Stimulated activated CD8-positive, alpha-beta memory T cell treated with anti-CD3 and anti-CD28 coated beads, Interleukin-15, amount 100 ng/mL, for 1 hour (primary cell): Measurements from ENCODE around the gene HEPN1.

Experiments
- DNase-seq: peaks from one replicate; pipeline ENCODE4 v3.0.0-alpha.2; 2020; ENCODE audit warnings: low read depth

The HEPN1 gene

DNA sequence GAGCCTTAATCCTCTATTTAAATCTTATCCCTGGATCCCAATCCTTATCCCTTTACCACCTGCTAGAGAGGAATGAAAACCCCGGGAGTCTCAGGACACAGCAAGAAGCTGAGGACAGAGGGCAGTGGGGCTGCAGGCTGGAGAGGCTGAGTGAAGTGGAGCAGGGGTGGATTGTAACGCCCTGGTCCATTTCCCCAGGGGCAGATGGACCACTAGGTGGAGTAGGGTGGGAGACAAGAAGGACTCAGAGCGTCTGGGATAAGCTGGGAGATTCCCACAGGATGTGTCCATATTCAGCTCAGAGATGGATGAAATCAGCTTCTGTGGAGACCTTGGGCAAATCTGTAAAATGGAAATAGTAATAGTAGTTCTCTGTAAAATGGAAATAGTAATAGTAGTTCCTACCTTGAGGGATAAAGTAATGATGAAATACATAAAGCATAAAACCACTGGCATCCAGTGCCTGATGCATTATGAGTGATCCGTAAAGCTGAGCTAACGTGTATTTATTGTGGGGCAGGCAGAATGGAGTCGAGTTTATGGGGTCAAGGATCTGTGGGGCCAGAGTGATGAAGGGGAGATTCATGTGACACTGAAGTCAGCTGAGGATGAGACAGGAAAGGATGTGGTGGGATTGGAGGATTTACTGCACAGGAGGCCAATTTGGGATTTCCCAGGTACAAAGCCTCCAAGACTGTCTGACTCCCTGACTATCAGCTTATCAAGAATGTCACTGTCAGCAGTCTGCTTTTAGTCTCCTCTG is 19.5 kb upstream of the HEPN1 start:
- DNase-seq = no peak

- no peak for DNase-seq
Measured at GRCh38 chr11:124900464-124900863, 18.6 kb upstream of the HEPN1 start.

DNA sequence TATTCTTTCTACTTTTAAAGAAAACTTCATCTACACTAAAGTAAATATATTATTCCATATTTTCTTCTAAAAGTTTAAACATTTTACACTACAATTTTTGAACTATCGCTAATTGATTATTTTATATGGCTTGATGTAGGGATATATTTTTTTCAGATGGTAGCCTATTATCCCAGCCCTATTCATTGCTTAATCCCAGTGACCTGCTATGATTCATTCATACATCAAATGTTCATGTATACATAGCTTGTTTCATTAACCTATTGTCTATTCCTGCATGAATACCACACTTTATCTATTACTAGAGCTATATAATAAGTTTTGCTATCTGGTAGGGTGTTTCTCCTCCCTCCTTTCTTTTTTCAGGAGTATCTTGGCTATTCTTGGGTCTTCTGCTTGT is 16.4 kb upstream of the HEPN1 start:
- DNase-seq = no peak

GRCh38 chr11:124915541-124916369 is 3.3 kb upstream of the HEPN1 start:
- no peak for DNase-seq

- DNase-seq = no peak
Measured at GRCh38 chr11:124916370-124916710, 2.7 kb upstream of the HEPN1 start.

GRCh38 chr11:124917115-124917637 is 1.9 kb upstream of the HEPN1 start:
- no peak for DNase-seq

GRCh38 chr11:124919898-124920297 is 848 bp downstream of the HEPN1 start:
- DNase-seq = no peak

DNA sequence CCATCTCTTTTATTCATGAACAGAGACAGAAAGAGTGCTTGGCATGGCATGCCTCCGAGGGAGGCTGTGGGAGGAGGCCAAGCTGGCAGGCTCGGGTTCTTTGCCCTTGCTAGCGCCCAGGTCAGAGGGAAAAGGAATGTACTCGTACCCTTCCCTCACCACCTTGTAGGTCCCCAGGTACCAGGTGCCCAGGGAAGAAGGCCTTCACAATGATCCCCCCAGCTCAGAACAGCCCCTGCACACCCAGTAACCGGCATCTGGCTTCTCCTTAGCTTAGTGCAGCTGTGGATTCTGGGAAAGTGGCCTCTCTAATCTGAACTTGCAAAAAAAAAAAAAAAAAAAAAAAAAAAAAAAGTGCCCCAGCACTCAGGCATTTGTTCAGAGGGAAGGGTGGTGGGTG is 1.3 kb downstream of the HEPN1 start:
- no peak for DNase-seq

- DNase-seq = peak; percentile 45
Measured at GRCh38 chr11:124920870-124921609, 2.0 kb downstream of the HEPN1 start.

- no peak for DNase-seq
Measured at GRCh38 chr11:124922831-124923230, 3.8 kb downstream of the HEPN1 start.

DNA sequence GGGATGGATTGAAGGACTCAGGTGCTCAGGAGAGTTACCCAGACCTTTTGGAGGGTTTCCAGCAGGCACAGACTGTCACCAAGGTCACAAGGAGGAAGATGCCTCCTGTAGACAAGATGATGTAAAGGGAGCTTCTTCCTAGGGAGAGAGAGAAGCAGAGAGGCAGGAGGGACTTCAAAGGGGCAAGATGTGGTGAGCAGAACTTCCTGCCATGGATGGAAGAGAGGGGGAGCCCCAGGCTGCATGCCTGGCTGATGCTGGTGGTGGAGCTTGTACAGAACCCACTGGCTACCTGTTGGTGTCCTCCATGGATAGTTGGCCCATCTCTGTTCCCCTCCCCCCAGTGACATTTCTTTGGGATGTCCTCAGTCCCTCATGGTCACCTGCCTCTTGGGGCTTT is 4.2 kb downstream of the HEPN1 start:
- no peak for DNase-seq

GRCh38 chr11:124928942-124929665 is 10.1 kb downstream of the HEPN1 start:
- no peak for DNase-seq

DNA sequence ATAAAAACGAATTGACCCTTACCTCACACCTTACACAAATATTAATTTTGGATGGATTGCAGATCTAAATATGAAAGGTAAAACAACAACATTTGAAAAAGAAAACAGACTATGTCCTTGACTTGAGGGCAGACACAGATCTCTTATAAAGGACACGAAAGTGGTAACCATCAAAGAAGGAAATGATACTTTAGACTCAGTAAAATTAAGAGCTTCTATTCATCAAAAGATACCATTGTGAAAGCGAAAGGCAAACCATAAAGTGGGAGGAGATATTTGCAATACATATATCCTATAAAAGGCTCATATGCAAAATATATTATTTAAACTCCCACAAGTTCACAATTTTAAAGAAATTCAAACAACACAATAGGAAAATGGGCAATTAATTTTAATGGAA is 11.7 kb downstream of the HEPN1 start:
- DNase-seq = no peak

DNA sequence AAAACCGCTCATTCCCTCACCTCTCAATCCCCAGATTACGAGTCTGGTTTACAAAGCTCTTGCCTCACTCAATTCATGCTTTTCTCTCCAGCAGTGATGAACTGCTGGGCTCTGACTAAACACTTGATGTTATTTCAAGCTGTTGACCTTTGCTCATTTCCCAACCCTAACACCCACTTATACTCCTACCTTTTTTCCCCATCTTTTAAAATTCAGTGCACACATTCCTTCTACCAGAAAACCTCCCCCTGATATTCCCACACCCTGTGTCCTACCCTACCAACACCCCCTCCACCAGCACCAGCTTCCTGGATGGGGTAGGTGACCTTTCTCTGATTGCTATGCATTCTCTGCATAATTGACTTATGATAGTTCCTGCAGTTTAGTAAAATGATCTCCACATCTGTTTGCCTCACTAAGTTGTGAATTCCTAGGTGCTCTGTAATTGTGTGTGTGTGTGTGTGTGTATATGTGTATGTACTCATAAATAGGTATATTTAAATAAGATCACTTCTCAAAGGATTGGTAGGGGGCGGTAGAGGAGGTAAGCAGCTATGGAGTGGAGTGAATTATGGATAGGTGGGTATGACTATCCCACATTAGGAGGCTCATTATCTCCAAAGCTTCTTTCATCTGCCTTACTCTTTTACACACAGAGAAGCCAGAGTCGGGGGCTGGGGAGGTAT is 16.0 kb downstream of the HEPN1 start:
- DNase-seq = no peak

DNA sequence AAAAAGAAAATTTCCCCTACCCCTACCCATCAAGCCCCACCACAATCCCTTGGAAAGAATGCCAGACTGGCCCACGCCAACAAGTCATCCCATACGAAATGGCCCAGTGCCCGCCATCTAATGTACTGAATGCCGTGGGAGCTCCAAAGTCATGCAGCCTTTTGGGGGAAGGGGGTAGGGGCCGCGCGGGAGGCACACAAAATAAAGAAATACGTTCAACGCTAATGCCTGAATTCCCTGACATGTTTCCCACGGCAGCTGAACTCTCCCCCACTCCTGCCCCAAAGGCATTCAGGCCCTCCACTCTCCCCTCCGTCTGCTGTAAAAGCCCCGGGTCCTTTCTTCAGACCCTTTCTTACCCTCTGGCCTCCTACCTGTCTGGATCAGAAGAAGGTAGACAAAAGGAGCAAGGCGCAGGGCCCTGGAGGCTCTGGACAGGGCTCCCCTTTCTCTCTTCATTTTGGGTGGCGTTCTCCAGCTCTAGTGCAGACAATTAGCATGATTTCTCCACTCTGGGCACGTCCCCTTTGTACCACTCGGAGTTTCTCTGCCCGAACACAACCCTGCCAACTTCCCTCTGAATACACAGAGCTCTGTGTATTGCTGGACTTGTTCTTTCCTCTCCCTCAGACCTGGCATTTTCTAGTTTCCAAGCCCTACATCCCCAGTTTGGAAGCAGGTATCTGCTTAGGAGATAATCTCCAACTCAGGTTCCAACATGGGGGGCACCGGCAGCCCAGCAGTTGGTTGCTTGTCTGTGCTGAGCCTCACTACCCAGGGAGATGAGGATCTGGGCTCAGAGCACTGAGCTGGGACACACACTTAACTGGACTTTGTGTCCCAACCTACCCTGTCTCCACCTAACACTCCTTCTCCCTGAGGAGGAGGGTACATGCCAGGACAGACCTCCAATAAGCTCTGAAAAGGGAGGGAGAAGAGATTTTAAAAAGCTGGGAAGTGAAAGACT is 16.8 kb downstream of the HEPN1 start, which contains the start of gene HEPACAM:
Gene HEPACAM (minus strand): TSS at position 500 of the 967 bp plus-strand sequence. CDS start 41 bp downstream, at position 459.
- no peak for DNase-seq

GRCh38 chr11:124937336-124937935 is 18.4 kb downstream of the HEPN1 start:
- no peak for DNase-seq

GRCh38 chr11:124938206-124938765 is 19.2 kb downstream of the HEPN1 start:
- DNase-seq = no peak

DNA sequence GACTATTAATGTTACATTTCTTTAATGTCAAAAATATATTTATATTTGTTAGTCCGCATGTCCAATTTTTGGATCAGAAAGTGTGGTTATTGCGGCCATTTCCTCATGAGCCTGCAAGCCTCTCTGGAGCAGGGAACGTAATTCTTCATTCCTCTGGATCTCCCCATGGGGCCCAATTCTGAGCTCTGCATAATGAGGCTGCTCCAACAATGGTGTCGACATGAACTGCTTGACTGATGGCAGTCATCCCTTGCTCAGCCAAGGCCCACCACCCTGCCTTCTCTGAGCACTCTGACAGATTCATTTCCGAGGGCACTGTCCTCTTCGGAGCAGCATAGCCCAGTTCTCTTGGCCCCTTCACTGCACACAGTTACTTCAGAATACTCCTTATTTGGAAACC is 19.9 kb downstream of the HEPN1 start:
- DNase-seq = no peak

DNA sequence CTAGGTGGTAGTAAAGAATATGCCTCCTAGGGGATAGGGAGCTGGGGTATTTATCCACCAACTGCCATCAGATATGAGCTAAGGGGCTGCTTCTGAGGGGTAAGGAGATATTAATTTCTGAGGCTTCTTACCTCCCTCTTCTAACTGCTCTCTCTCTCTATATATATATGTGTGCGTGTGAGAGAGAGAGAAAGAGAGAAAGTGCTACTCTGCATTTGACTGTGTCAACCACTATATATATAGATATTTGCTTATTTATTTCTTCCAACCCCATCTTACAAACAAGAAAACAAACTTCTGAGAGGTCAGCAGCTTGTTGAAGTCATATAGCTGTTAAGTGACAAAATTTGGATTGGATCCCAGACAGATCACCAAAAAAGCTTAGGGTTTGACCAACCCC is 22.7 kb downstream of the HEPN1 start:
- DNase-seq = no peak
